HEK293 (cell line): Measurements from ENCODE around the gene KIF1A.
"Not testable (repeated sequence)": the region's sequence is repeated elsewhere in the genome, so short reads cannot be mapped to it uniquely, and the experiment has no call there.

Experiments used
- CTCF ChIA-PET: fragments of 350-600 bp; formaldehyde crosslinking; extraction: SDS; loops from one replicate; lab custom pipeline; 2021; ENCODE audit warnings: antibody characterized with exemption; lab: Yijun Ruan, JAX
- POLR2A ChIA-PET: fragments of 300-600 bp; formaldehyde crosslinking; extraction: SDS; loops from one replicate; lab custom pipeline; 2020; ENCODE audit warnings: antibody characterized with exemption, inconsistent platforms; lab: Yijun Ruan, JAX
- H3K27ac ChIP-seq: fragments of 200-500 bp; sonication (Bioruptor generic); 2 replicates; pipeline ENCODE4 v1.5.1; 2014; ENCODE audit warnings: low read depth, low read length, control low read depth, inconsistent platforms; ENCODE audit errors: extremely low read depth
- H3K36me3 ChIP-seq, 2 experiments: fragments of 200-500 bp in 1 of 2; sonication (Bioruptor generic) in 1 of 2; 1 replicate in 1 of 2; 2 replicates in 1 of 2; pipeline ENCODE4 v1.5.1; 2014 to 2017; ENCODE audit warnings: inconsistent platforms in 2 of 2, low read length in 2 of 2; ENCODE audit not compliant: control insufficient read depth in 2 of 2, insufficient read depth in 1 of 2
- H3K4me1 ChIP-seq: fragments of 200-500 bp; sonication (Bioruptor generic); 2 replicates; pipeline ENCODE4 v1.5.1; 2014; ENCODE audit warnings: mild to moderate bottlenecking, low read length, inconsistent platforms; ENCODE audit not compliant: control insufficient read depth, insufficient read depth
- H3K4me3 ChIP-seq: 2 replicates; pipeline ENCODE4 v1.5.1; 2011; ENCODE audit warnings: low read depth, mild to moderate bottlenecking, control low read depth, low read length, moderate library complexity
- H3K9me3 ChIP-seq: fragments of 200-500 bp; sonication (Bioruptor generic); 2 replicates; pipeline ENCODE4 v1.5.1; 2014; ENCODE audit warnings: low read depth, low read length, inconsistent platforms; ENCODE audit not compliant: control insufficient read depth, insufficient read depth
- BCL11B ChIP-seq: fragments of 450-650 bp; formaldehyde crosslinking; IDR thresholded peaks from 2 replicates; pipeline ENCODE4 v1.5.1; 2016; ENCODE audit warnings: low read depth, missing biosample characterization, missing genetic modification characterization
- GFI1B ChIP-seq: fragments of 450-650 bp; formaldehyde crosslinking; IDR thresholded peaks from 2 replicates; pipeline ENCODE4 v1.5.1; 2016; ENCODE audit warnings: missing biosample characterization, missing genetic modification characterization
- YY1 ChIP-seq: fragments of 450-650 bp; formaldehyde crosslinking; IDR thresholded peaks from 2 replicates; pipeline ENCODE4 v1.5.1; 2018; ENCODE audit warnings: missing biosample characterization, missing genetic modification characterization
- ZEB2 ChIP-seq: fragments of 450-650 bp; formaldehyde crosslinking; IDR thresholded peaks from 2 replicates; pipeline ENCODE4 v1.5.1; 2016; ENCODE audit warnings: missing biosample characterization, missing genetic modification characterization
- ZFP41 ChIP-seq: fragments of 450-650 bp; formaldehyde crosslinking; IDR thresholded peaks from 2 replicates; pipeline ENCODE4 v1.5.1; 2016; ENCODE audit warnings: missing biosample characterization, missing genetic modification characterization, borderline replicate concordance
- ZNF133 ChIP-seq: fragments of 450-650 bp; formaldehyde crosslinking; IDR thresholded peaks from 2 replicates; pipeline ENCODE4 v1.5.1; 2016; ENCODE audit warnings: missing biosample characterization, missing genetic modification characterization
- ZNF335 ChIP-seq: fragments of 450-650 bp; formaldehyde crosslinking; conservative IDR thresholded peaks from 2 replicates; pipeline ENCODE4 v1.5.1; 2016; ENCODE audit warnings: missing biosample characterization, missing genetic modification characterization
- ZNF423 ChIP-seq: fragments of 450-650 bp; formaldehyde crosslinking; IDR thresholded peaks from 2 replicates; pipeline ENCODE4 v1.5.1; 2016; ENCODE audit warnings: missing biosample characterization, missing genetic modification characterization
- ZNF600 ChIP-seq: fragments of 450-650 bp; formaldehyde crosslinking; IDR thresholded peaks from 2 replicates; pipeline ENCODE4 v1.5.1; 2016; ENCODE audit warnings: missing biosample characterization, missing genetic modification characterization

KIF1A gene

GRCh38 chr2:240701091-240701735 is 118.8 kb downstream of the KIF1A start:
- CTCF ChIA-PET = interaction anchor here (0.7 kb wide), 1 partner anchor 67 kb away, joined by 3 read pairs; no protein-coding TSS in a partner anchor
- no peak for TF ChIP-seq GFI1B (tag by site-specific recombination)
- no peak for TF ChIP-seq ZNF133
- TF ChIP-seq ZEB2 (tag by site-specific recombination) = no peak
- no peak for TF ChIP-seq ZNF600 (tag by site-specific recombination)
- TF ChIP-seq BCL11B = peak; percentile 35; the same call in 1 of the 2 replicates
- no peak for TF ChIP-seq ZNF423 (tag by site-specific recombination)
- TF ChIP-seq YY1 = no peak
- no peak for TF ChIP-seq ZFP41
- Histone ChIP-seq H3K36me3 (no peaks in the 10 kb centered on the region), H3K4me3 (no peak overlapping the region), H3K9me3 (no peaks in the 10 kb centered on the region), H3K4me1 (no peaks in the 10 kb centered on the region), H3K27ac (no peak overlapping the region)
- POLR2A ChIA-PET = no interaction called here

- POLR2A ChIA-PET, H3K4me1 ChIP-seq, H3K9me3 ChIP-seq, H3K27ac ChIP-seq, H3K36me3 ChIP-seq, H3K4me3 ChIP-seq: not testable (repeated sequence)
- CTCF ChIA-PET = interaction anchor here (0.7 kb wide), 1 partner anchor 68 kb away, joined by 3 read pairs; no protein-coding TSS in a partner anchor
These were observed 119.4 kb downstream of the KIF1A start for GRCh38 chr2:240700616-240701015.

- H3K4me1 ChIP-seq, H3K9me3 ChIP-seq, CTCF ChIA-PET, H3K36me3 ChIP-seq, H3K4me3 ChIP-seq, POLR2A ChIA-PET, H3K27ac ChIP-seq: not testable (repeated sequence)
- peak; percentile 45 for TF ChIP-seq ZNF335 (tag by site-specific recombination)
These were observed 120.2 kb downstream of the KIF1A start for GRCh38 chr2:240699835-240700234.

GRCh38 chr2:240698852-240699561 is 121.0 kb downstream of the KIF1A start:
- H3K4me3 ChIP-seq, H3K27ac ChIP-seq, H3K9me3 ChIP-seq, H3K36me3 ChIP-seq, CTCF ChIA-PET, H3K4me1 ChIP-seq, POLR2A ChIA-PET: not testable (repeated sequence)

- H3K36me3 ChIP-seq, H3K4me3 ChIP-seq, CTCF ChIA-PET, H3K27ac ChIP-seq, H3K4me1 ChIP-seq, H3K9me3 ChIP-seq, POLR2A ChIA-PET: not testable (repeated sequence)
These were observed 123.5 kb downstream of the KIF1A start for GRCh38 chr2:240696469-240696868.

GRCh38 chr2:240695593-240695992 is 124.4 kb downstream of the KIF1A start:
- H3K9me3 ChIP-seq, POLR2A ChIA-PET, H3K36me3 ChIP-seq, CTCF ChIA-PET, H3K27ac ChIP-seq, H3K4me1 ChIP-seq, H3K4me3 ChIP-seq: not testable (repeated sequence)

- H3K36me3 ChIP-seq, POLR2A ChIA-PET, H3K9me3 ChIP-seq, H3K27ac ChIP-seq, H3K4me3 ChIP-seq, CTCF ChIA-PET, H3K4me1 ChIP-seq: not testable (repeated sequence)
These were observed 125.7 kb downstream of the KIF1A start for GRCh38 chr2:240694304-240694703.

GRCh38 chr2:240692583-240693561 is 127.1 kb downstream of the KIF1A start:
- H3K4me3 ChIP-seq, H3K36me3 ChIP-seq, H3K4me1 ChIP-seq, POLR2A ChIA-PET, CTCF ChIA-PET, H3K27ac ChIP-seq, H3K9me3 ChIP-seq: not testable (repeated sequence)
